Adrenal gland (tissue), 5 donors: Measurements from ENCODE around the gene GATD1.

Source experiments
- POLR2A ChIP-seq, 2 donors: fragments of 450-650 bp; IDR thresholded peaks; one replicate each; pipeline ENCODE4 v1.6.1; 2017; ENCODE audit warnings: antibody characterized with exemption in 2 of 2, mild to moderate bottlenecking in 2 of 2, moderate library complexity in 1 of 2
- TF ChIP-seq, protein P1 (sequence below), 6 experiments: fragments of 450-650 bp in 4 of 6; fragments of 200-600 bp in 2 of 6; sonication (generic) in 1 of 6; IDR thresholded peaks; 1 replicate in 5 of 6; 2 replicates in 1 of 6; pipeline versions ENCODE4 v1.5.1 to v1.8.0; 2016 to 2021; ENCODE audit warnings: antibody characterized with exemption in 6 of 6, mild to moderate bottlenecking in 2 of 6, moderate library complexity in 1 of 6
- donor health status: DM: no; HTN: no; CAD: no.

DNA sequence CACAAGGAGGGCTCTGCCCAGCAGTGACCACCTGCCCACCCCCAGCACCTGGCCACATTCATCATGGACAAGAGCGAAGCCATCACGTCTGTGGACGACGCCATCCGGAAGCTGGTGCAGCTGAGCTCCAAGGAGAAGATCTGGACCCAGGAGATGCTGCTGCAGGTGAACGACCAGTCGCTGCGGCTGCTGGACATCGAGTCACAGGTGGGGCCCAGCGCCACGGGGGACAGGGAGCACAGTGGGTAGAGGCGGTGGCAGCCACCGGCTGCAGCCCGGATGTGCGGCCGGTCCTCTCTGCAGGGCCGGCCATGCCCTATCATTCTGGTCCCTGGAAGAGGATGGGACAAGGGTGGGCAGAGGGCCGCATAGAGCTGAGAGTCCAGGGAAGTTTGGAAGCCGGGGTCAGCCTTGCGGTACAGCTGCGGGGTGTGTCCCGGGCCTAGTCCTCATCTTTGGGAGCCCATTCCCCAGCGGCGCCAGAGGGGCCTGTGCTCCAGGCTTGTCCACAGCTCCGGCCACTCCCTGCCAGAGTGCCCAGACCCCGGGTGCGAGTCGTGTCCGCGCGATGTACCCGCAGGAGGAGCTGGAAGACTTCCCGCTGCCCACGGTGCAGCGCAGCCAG lies 57.2 kb downstream of the GATD1 start:
- TF ChIP-seq, protein P1, sequence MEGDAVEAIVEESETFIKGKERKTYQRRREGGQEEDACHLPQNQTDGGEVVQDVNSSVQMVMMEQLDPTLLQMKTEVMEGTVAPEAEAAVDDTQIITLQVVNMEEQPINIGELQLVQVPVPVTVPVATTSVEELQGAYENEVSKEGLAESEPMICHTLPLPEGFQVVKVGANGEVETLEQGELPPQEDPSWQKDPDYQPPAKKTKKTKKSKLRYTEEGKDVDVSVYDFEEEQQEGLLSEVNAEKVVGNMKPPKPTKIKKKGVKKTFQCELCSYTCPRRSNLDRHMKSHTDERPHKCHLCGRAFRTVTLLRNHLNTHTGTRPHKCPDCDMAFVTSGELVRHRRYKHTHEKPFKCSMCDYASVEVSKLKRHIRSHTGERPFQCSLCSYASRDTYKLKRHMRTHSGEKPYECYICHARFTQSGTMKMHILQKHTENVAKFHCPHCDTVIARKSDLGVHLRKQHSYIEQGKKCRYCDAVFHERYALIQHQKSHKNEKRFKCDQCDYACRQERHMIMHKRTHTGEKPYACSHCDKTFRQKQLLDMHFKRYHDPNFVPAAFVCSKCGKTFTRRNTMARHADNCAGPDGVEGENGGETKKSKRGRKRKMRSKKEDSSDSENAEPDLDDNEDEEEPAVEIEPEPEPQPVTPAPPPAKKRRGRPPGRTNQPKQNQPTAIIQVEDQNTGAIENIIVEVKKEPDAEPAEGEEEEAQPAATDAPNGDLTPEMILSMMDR (IDR thresholded peaks at IDR 0.05) = no peak
- TF ChIP-seq POLR2A (IDR thresholded peaks at IDR 0.05) = no peak
